NOMO-1 (cell line): ENCODE data around the gene KRT13.

Experiments
- DNase-seq, 2 experiments: peaks; one replicate each; lab custom pipeline; 2025; ENCODE audit not compliant: unreplicated experiment in 2 of 2; lab: John Stamatoyannopoulos, UW

Gene KRT13

DNA sequence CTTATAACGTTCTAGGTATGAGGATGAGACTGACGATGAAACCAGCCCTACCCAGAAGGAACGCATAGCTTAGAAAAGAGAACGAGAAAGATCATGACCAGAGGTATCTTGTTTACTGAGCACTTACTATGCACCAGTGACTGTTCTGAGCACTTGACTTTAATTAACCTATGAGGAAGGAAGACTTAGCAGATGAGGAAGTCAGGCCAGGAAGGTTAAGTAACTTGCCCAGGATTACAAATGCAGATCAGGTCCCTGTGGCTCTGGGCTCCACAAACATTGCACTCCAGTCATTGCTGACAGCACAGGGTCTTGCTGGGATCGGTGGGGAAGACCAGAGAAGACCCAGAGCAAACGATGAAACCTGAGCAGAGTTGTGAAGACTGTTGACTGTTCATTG is 7.1 kb downstream of the KRT13 start:
- DNase-seq = peak; percentile 75 to 87

DNA sequence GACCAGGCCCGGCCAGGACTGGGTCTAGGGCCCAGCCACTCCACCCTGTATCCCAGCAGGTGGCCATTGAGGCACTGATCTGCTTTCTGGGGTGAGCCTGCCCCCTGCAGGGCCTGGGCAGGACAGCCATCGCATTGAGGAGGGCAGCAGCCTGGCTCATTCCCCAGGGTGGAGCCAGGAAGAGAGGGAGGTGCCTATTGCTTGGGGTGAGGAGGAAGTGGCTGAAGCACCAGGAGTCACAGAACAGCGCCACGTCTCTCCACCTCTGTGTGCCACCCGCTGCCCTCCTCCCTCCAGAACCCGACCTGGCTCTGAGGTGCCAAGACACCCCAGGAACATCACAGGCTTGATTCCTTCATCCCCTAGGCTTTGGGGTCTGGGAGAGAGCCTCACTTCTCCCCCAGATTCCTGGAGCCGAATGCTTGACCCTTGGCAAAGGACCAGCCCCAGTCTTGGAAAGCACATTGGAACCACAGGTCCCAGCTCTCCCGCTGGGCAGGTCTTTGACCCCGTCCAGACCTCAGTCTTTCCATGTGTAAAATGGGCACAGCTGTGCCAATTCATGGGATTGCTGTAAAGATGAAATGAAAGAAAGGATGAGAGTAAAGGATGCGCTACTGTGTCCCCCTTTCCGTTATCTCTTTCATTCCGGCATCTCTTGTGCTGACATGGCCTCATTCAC is 8.5 kb downstream of the KRT13 start:
- peak; percentile 94 to 99 for DNase-seq

DNA sequence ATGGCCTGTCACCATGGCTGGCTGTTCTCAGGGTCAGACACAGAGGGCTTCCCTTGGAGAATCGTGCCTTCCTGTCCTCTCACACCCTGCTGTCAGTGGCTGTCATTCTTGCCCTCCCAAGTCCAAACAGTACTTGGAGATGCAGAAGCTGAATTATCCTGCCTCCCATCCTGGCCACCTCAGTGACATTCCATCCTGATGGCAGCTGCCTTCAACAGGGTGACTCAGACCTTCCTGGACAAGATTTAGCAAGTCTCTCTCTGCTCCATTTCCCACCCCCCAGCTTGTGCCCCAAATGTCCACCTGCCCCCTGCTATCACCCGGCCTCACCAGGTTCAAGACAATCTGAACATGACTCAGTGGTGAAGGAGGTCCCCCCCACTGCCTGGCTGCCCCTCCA is 10.9 kb downstream of the KRT13 start:
- no peak for DNase-seq

DNA sequence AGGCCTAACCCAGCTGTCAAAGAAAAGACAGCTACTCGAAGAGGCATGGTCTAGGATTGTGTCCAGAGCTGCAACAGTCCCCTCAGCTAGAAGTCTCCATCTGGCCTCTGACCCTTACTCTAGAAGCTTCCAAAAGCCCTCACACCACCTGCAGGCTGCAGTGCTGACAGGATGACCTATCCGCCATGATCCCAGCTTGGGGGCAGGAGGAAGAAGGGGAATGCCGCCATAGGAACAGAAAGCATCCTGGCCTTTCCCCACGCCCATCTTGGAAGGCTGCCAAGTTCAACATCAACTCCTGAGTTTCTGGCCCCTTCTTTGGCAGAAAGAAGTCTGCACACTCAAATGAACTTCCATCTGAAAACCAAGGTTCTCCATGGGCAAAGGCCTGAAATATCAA is 12.6 kb downstream of the KRT13 start:
- peak in 1 of 2 experiments; percentile 8 for DNase-seq

DNA sequence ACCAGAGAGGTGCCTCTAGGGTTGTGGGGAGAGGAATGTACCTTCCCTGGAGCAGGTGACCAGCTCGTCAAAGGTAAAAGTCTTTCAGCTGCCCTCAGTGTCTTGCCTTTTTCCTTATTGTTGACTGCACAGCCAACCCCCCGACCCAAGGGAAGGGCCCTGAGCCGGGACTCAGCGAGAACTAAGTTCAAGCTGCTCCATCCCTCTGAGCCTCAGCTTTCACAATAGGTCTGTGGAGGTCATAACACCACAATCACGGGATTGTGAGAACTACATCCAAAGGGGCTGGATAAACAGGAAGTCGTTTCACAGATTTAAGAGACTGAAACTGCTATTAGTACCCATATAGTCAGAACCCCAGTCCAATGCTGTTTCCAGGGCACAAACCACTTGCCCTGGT is 13.1 kb downstream of the KRT13 start:
- DNase-seq = peak; percentile 20 to 56

DNA sequence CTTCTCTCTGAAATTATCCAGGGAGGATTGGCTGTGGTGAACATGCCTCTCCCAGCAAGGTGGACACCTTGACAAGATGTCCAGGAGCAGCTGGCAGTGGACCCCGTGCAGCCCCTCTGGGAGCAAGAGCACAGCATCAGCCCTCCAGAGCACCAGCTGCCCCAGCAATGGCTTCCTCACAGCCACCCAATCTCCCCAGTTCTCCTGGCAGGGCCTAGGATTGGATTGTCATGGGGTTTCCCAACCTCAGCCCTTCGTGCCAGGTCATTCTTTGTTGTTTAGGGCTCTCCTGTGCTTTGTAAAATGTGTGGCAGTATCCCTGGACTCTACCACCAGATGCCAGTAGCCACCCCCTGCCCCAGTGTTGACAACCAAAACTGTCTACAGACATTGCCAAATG is 13.9 kb downstream of the KRT13 start:
- DNase-seq = no peak

DNA sequence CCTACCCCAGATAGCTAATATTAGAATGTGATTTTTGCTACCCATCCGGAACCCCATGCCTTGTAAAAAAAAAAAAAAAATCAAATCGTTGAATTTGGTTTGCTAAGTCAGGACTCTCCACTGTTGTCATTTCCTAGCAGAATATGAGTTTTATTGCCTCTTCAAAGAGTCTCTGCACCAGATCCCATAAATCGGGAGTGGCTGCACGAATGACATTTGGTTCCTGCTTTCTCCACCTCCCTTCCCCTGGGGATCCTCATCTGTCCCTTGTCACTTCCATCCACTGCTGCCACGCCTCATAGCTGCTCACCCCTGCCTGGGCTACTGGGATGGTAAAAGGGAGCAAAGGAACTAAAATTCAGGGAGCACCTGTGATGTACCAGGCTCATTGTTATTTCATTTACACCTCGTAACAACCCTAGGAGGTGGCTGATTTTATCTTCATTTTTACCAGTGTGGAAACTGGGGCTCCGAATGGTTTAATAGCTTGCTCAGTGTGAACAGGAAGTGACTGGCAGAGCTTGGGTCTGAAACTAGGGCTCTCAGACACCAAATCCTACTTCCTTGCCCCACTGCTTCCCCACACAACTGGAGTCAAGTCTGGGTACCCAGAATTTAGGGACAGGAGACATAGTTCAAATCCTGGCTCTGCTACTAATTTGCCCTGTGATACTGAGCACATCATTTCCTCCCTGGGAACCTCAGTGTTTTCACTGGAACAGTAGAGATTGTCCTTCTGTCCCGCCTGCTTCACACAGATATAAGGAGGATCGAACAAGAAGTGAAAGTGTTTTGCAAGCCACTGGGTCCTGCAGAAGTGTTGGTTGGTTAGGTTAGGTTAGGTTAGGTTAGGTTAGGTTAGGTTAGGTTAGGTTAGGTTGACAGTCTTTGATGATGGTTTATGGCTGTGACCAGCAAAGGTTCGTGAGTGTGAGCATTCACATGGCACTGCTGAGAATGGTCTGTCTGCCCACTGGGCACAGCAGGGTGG is 15.1 kb downstream of the KRT13 start:
- DNase-seq = peak; percentile 23 to 63

DNA sequence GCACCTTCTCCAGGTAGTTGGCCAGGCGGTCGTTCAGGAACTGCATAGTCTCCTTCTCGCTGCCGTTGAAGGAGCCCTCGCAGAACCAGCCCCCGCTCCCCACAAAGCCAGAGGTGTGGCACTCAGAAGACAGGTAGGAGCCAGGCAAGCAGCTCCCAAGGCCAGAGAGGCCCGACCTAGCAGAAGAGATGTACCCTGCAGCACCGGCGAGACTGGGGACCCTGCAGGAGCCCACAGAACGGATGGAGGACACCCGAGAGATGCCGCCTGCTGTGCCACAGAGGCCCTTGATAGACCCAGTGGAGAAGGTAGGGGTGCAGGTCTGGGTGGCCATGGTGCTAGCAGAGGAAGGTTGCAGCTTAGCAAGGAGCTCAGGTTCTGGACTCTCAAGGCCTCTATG is 15.9 kb downstream of the KRT13 start, which contains the start of gene KRT36:
TSS of gene KRT36 (minus strand) at position 380 of the 400 bp plus-strand sequence. CDS start at position 334, 46 bp downstream.
- DNase-seq = no peak

DNA sequence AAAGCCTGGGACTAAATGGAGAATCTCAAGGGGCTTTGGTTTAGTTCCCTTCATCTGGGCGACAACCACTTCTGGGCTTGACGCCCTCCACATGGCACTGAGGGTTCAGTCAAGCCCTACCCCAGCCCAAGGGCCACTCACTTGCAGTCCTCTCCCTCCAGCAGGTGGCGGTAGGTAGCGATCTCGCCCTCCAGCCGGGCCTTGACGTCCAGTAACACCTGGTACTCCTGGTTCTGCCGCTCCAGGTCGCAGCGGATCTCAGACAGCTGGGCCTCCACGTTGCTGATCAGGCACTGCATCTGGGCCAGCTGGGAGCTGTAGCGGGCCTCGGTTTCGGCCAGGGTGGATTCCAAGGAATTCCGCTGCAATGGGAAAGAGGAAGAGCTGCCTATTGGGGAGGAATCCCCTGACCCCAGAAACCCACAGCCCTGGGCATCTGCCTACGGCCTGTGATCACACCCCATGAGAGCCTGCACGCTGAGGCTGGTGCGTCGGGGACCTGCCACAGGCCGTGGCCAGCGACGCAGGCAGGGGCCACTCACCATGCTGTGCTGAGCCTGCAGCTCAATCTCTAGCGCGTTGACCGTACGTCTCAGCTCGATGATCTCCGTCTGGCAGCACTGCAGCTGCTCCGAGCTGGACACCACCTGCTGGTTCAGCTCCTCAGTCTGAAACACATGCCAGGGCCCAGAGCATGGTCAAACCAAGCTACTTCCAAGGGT is 18.4 kb downstream of the KRT13 start:
- DNase-seq = no peak

DNA sequence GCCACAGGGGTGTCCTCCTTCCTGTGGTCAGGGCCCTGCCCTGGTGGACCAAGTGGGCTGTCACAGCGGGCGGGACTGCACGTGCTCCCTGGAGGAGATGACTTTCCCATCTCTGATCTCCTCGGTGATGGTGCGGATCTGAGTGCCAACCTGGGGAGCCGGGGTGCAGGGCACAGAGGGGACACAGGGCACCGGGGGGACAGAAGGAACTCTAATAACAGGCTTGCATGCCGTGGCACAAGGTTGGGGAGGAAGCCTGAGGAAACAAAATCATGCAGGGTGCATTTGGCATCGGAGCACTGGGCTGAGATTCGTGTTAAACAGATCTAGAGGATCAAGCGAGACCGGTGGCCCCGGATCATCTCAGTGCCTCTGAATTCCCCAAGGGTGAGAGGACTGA is 19.1 kb downstream of the KRT13 start:
- no peak for DNase-seq

DNA sequence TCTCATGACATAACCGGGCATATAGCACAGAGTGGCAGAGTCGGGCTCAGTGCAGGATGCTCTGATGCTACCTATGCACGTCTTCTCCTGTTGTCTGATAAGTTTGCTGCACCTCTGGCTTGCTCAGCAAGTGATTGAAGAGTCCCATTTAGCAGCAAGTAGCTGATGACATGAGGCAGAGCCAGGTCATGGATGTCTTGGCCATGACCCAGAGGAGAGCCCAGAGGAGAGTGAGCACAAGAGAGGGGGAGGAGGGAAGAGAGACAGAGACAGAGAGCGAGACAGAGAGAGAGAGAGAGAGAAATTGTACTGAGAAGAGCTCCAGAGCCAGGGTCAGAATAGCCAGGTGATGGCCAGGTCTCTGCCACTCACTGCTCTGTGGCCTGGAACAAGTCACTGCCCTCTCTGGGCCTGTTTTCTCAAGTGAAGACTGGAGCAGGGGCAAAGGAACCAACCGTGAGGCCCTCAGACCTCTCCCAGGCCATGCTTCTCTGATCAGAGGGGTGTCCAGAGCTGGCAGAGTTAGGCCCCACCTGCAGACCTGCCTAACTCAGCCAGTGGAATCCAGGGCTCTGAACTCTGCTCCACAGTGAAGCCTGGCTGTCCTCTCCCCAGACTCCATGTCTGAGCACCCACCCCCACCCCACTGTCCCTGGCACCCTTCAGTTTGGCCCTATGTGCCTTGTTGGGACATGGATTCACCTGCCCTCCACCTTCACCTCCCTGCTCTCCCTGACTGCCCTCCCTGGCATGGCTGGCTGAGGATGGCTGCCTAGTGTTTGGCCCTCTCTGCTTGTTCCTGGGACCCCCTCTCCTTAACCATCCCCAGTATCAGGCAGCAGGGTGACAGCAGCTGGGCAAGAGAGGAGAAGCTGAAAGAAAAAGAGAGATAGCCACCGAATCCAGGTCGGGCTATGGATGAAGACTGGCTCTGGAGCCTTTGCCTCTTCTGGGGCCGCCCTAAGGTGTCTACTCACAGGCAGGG is 20.2 kb downstream of the KRT13 start:
- no peak for DNase-seq

DNA sequence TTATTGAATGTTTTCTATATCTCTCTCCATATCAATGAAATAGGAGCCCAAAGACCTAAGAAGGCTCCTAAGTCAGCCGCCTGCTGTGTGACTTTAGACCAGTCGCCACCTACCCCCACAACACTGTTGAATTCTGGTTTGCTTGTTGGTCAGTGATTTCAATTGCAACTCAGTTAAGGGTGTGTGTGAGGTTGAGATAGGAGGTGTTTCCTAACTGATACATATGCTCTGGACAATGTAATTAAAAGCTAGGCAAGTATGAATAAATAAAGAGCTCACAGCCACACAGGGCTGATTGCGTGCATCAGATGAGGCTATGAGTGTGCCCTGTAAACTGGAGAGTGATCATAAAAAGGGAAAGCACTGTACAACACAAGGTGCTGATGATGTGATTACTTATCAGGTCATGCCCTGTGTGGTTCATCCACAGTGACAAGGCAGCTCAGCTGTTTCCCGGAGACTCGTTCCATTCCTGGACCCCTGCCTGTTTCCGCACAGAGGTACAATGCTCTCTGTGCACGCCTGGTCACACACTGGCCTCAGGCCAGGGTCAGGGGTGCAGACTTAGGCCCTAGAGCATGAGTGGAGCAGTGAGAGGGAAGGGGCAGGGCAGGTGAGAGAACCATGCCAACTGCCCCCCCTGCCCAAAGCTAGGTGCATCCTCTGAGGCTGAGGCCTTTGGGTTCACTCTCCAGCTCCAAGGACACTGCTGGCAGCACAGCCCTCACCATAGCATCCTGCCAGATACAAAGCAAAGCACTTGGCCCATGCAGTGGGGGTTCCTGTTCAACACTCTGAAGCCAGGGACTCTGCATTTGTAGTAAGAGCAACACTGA is 21.2 kb downstream of the KRT13 start:
- DNase-seq = no peak

DNA sequence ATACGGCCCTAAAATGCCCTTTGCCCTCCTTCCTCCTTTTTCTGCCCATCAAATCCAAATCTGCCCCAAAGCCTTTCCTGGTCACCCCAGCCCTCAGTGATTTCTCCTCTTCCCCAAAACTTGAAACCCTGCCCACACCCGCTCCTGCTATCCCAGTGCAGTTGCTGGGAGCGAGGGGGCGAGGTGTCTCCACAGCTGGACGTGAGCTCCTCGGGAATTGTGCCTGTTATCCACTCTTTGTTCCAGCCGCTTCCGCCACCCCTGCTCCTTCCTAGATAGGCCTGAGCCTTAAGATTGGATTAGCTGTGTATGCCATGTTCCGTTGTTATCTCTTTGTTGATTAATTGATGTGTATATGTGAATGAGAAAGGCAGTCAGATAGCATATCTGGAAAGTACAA is 21.9 kb downstream of the KRT13 start:
- DNase-seq = no peak

DNA sequence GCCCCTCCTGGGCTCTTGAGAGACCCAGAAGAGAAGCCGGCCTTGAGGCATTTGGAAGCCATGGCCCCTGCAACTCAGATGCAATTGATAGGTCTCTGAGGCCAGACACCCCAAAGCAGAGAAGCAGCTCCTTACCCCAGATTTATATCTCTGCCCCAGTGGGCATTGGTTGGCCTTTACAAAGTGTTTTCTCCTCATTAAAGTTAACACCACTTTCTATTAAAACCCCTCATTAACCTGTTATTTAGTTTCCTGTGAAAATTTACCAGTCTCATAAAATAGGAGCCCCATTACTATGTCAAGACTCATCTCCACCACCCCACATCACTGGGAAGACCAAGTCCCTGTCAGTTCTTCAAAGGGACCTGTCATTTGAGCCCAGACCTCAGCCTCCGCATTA is 24.4 kb downstream of the KRT13 start, which contains the start of gene KRT35:
TSS of gene KRT35 (minus strand) at position 116 of the 400 bp plus-strand sequence. CDS start at position 62, 54 bp downstream.
- DNase-seq = no peak

DNA sequence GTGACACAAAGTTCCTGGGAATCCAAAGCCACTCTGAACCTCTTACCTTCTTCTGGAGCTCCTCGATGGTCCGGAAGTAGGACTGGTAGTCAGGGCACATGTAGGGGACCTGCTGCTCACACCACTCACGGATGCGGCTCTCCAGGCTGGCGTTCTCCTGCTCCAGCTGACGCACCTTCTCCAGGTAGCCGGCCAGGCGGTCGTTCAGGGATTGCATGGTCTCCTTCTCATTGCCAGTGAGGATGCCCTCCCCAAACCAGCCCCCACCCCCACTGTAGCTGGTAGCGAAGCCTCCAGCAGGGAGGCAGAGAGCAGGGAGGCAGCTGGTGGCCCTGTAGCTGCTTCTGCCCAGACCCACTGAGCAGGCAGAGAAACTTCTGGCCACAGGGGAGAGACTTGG is 24.8 kb downstream of the KRT13 start:
- no peak for DNase-seq

DNA sequence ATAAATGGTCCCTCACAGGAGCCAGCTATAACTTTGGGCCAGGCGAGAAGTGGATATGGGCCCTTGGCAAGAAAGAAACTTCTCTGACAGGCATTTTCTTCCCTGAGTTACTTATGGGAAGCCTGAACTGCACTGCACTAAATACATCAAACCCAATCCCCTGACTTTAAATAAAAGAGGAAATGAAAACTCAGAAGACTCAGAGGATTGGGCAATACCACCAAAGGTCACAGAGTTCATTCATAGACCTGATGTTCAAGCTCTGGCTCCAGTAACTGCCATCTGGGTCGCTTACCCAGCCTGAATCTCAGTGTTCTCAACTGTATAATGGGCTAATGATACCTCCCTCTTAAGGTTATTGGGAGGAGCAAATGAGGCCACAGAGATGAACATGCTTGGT is 25.3 kb downstream of the KRT13 start:
- DNase-seq = peak; percentile 34 to 78

DNA sequence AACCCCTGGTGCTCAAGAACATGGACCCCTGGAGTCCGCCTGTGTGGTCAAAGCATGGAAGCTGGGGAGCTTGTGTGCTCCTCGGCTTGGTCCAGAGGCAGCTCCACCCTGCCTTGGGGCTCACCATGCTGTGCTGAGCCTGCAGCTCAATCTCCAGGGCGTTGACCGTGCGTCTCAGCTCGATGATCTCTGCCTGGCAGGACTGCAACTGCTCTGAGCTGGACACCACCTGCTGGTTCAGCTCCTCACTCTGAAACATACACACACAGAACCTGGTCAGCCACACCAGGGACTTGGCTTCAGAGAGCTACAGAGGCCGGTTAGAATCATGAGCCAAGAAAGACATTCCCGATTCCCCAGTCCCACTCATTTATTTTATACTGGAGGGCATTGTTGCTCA is 27.2 kb downstream of the KRT13 start:
- DNase-seq = no peak

DNA sequence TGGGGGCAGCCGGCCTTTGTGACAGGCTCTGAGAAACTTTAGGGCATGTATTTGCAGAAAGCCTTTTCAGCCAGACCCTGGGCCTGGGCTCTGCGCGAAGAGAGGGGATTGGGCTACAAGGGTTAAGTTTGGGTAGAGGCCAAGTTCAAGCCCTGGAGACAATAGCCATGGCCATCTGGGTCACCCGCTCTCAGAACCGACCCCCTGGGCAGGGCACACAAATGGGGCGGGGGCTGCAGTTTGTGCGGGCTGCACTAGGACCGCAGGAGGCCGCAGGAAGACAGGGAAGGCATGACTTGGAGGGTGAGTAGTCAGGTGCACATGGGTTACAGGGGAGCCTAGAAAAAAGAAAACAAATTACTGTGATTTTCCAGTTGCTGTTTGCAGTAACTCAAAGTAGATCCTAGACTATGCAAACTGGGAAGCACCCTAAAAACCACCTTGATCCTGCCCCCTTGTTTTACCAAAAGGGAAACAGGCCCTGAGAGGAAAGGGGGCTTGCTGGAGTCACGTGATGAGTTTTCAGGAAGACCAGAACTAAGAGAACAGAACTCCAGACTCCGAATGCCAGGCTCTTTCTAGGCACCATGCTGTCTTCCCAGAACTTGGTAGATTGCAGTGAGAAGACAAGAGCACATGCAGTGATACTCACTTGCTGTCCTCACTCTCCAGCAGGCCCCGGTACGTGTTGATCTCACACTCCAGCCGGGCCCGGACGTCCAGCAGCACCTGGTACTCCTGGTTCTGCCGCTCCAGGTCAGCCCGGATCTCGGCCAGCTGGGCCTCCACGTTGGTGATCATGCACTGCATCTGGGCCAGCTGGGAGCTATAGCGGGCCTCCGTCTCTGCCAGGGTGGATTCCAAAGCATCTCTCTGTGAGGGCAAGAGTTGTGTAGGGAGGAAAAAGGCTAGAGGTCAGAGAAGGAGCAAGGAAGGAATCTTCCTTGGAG is 28.3 kb downstream of the KRT13 start:
- no peak for DNase-seq
